Stomach (tissue), 9 donors: ENCODE results near the gene MESD. TPM values are rescaled to one million over a fixed set of nuclear protein-coding genes. Genes with fewer than 3 reads are reported as not detected.

Experiments
- DNase-seq, 2 donors: peaks; one replicate each; pipeline versions ENCODE4 v3.0.0 to v3.0.0-alpha.2; 2013 to 2019
- H3K27ac ChIP-seq, 5 donors: fragments of 200-600 bp in 4 of 5; sonication (generic) in 4 of 5; one replicate each; pipeline ENCODE4 v1.5.1; 2013 to 2019; ENCODE audit warnings: mild to moderate bottlenecking in 1 of 5, moderate library complexity in 1 of 5
- H3K27me3 ChIP-seq, 3 donors: fragments of 200-600 bp; sonication (generic); one replicate each; pipeline ENCODE4 v1.5.1; 2017 to 2019; ENCODE audit warnings: mixed run types in 1 of 3
- H3K36me3 ChIP-seq, 4 donors: fragments of 200-600 bp; sonication (generic); 1 replicate in 3 of 4; 2 replicates in 1 of 4; pipeline ENCODE4 v1.5.1; 2016 to 2019
- H3K4me1 ChIP-seq, 4 donors: fragments of 200-600 bp; sonication (generic); one replicate each; pipeline ENCODE4 v1.5.1; 2016 to 2019
- H3K4me3 ChIP-seq, 4 donors: fragments of 200-600 bp; sonication (generic) in 3 of 4; one replicate each; pipeline ENCODE4 v1.5.1; 2016 to 2019; ENCODE audit warnings: mild to moderate bottlenecking in 1 of 4
- H3K9me3 ChIP-seq, 4 donors: fragments of 200-600 bp; sonication (generic); one replicate each; pipeline ENCODE4 v1.5.1; 2016 to 2019
- EP300 ChIP-seq: sonication (generic); formaldehyde crosslinking; IDR thresholded peaks from one replicate; pipeline ENCODE4 v1.6.1; 2017; ENCODE audit warnings: antibody characterized with exemption
- POLR2A ChIP-seq, 4 donors: fragments of 450-650 bp; IDR thresholded peaks; one replicate each; pipeline ENCODE4 v1.6.1; 2016; ENCODE audit warnings: antibody characterized with exemption in 4 of 4, control low read depth in 2 of 4, mild to moderate bottlenecking in 1 of 4, moderate library complexity in 1 of 4
- POLR2AphosphoS5 ChIP-seq, 3 donors: sonication (generic); formaldehyde crosslinking; IDR thresholded peaks; one replicate each; pipeline ENCODE4 v1.6.1; 2016; ENCODE audit warnings: antibody characterized with exemption in 3 of 3
- WGBS, 5 donors: extraction: QIAGEN DNeasy Blood & Tissue Kit in 3 of 5; methylation state at CpG; one replicate each; pipeline versions ENCODE4 v1.1.5 to v1.1.7; 2013 to 2018; 5-methylcytosine and 5-hydroxymethylcytosine counted together
- intact Hi-C: fragments of 100-400 bp; cut with DNase I; formaldehyde crosslinking; loops from one replicate; pipeline ENCODE4 v1.15.1; 2023; ENCODE audit warnings: low total_unique reads
- polyA plus RNA-seq, 3 donors: library from polyadenylated mRNA; stranded (reverse); fragments of 200-250 nt; gene quantifications; one replicate each; pipeline ENCODE4 v1.2.3, GENCODE V29; 2013
- total RNA-seq, 5 donors: library from RNA; depleted of rRNA; stranded (reverse); fragments of >200 nt; gene quantifications; one replicate each; pipeline versions ENCODE4 v1.1.0 to v1.2.3, GENCODE V29; 2014 to 2016
- TF ChIP-seq, protein P1 (sequence below), 7 experiments: fragments of 450-650 bp in 4 of 7; fragments of 200-600 bp in 3 of 7; sonication (generic) in 3 of 7; IDR thresholded peaks; one replicate each; pipeline ENCODE4 v1.5.1; 2016 to 2019; ENCODE audit warnings: antibody characterized with exemption in 7 of 7, control low read depth in 2 of 7, mild to moderate bottlenecking in 1 of 7
- donor health status: healthy with polysubstance abuse.
- donor health status: Bipolar disorder and iron deficiency.
- donor health status: healthy.

The MESD gene
- total and polyA plus RNA-seq, 8 donors: 5.5 to 34.8 (median 15.7) TPM

DNA sequence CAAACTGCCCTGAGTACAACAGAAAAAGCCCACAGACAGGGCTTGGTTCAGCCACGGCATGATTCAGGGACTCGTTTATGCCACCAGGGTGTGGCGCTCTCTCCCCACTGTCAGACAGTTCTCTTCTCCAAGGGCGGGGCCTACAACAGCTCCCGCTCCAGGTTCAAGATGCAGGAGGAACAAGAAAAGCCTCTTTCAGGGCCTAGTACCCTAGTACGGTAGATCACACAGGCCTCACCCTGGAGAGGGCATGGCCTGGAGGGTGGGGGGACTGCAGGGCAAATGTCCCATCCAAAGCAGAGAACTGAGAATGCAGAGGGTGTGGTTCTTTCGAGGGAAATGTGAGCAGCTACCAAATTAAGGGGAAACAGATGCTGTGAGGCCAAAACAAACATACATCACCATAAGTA, 12.0 kb downstream of the MESD start:
- TF ChIP-seq, protein P1, sequence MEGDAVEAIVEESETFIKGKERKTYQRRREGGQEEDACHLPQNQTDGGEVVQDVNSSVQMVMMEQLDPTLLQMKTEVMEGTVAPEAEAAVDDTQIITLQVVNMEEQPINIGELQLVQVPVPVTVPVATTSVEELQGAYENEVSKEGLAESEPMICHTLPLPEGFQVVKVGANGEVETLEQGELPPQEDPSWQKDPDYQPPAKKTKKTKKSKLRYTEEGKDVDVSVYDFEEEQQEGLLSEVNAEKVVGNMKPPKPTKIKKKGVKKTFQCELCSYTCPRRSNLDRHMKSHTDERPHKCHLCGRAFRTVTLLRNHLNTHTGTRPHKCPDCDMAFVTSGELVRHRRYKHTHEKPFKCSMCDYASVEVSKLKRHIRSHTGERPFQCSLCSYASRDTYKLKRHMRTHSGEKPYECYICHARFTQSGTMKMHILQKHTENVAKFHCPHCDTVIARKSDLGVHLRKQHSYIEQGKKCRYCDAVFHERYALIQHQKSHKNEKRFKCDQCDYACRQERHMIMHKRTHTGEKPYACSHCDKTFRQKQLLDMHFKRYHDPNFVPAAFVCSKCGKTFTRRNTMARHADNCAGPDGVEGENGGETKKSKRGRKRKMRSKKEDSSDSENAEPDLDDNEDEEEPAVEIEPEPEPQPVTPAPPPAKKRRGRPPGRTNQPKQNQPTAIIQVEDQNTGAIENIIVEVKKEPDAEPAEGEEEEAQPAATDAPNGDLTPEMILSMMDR (IDR thresholded peaks at IDR 0.05): peak in 4 of 7 experiments; percentile 23 to 62 (median 42)
- TF ChIP-seq POLR2A (IDR thresholded peaks at IDR 0.05) (no peak), POLR2AphosphoS5 (IDR thresholded peaks at IDR 0.05) (peak in 1 of 3 donors; percentile 23), EP300 (no peak)
- Histone ChIP-seq H3K27me3 (no peaks in the 10 kb centered on the region), H3K4me3 (no peak overlapping the region), H3K4me1 (peaks cover 15 to 21% (median 17%) of the 10 kb centered on the region in 4 donors), H3K27ac (no peak overlapping the region), H3K9me3 (no peaks in the 10 kb centered on the region), H3K36me3 (peaks cover 14 to 77% (median 51%) of the 10 kb centered on the region in 4 donors)
- intact Hi-C loops: no loop called here
- DNase-seq: peak; percentile 71 to 81
- WGBS, 5 donors: 24 to 38% (median 30%) methylated on average over 7 of the region's 7 CpGs

DNA sequence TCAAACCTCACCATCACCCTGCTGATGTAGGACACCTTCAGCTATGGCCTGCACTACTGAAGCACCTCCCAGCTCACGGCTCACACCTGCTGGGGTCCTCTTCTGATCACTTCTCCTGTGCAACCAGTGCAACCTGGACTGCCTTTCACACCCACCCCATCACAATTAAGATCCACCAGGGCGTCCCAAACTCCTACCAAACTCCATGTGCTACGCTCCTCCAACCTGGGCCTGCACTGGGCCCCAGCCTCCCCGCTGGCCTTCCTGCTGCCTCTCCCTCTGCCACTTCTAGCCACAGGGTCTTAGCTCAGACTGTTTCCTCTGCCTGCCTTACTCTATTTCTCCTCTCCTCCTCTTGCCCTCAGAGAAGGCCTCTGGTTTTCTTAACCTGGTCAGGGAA, 12.8 kb downstream of the MESD start:
- Histone ChIP-seq H3K27me3 (no peaks in the 10 kb centered on the region), H3K27ac (no peak overlapping the region), H3K36me3 (peaks cover 14 to 76% (median 54%) of the 10 kb centered on the region in 4 donors), H3K9me3 (no peaks in the 10 kb centered on the region), H3K4me1 (peaks cover 15 to 21% (median 17%) of the 10 kb centered on the region in 4 donors), H3K4me3 (no peak overlapping the region)
- 75 to 99% (median 94%) methylated on average over 4 of the region's 4 CpGs for WGBS, 5 donors
- intact Hi-C loops: no loop called here
- no peak for TF ChIP-seq POLR2A (IDR thresholded peaks at IDR 0.05)
- no peak for TF ChIP-seq POLR2AphosphoS5 (IDR thresholded peaks at IDR 0.05)
- no peak for TF ChIP-seq EP300
- no peak for DNase-seq

GRCh38 chr15:80974914-80975313, 14.7 kb downstream of the MESD start:
- 95 to 99% (median 98%) methylated on average over 4 of the region's 4 CpGs for WGBS, 5 donors
- Histone ChIP-seq H3K27ac (no peak overlapping the region), H3K27me3 (no peaks in the 10 kb centered on the region), H3K36me3 (peaks cover 4 to 57% (median 36%) of the 10 kb centered on the region in 4 donors), H3K4me1 (peaks cover 15 to 25% (median 17%) of the 10 kb centered on the region in 4 donors), H3K4me3 (no peak overlapping the region), H3K9me3 (no peaks in the 10 kb centered on the region)
- DNase-seq: no peak
- no peak for TF ChIP-seq POLR2AphosphoS5 (IDR thresholded peaks at IDR 0.05)
- TF ChIP-seq, protein P1 (IDR thresholded peaks at IDR 0.05): no peak
- no peak for TF ChIP-seq POLR2A (IDR thresholded peaks at IDR 0.05)
- no peak for TF ChIP-seq EP300
- intact Hi-C loops: no loop called here

DNA sequence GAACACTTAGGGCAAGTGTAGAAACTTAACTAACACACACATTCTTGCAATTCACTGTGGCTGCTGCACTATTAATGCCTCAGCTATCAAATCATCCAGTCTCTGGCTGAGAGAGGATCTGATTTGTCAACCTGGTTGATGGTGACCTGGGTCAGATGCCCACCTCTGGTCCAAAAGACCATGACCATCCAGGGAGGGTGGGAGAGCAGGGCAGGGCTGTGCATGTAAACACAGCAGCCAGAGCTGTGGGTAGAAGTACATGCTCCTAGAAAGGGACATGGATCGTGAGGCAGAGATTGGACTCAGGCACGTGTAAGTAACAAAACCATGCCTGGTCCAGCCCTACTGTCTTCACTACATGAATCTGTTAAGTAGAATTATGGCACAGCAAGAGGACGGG, 17.3 kb downstream of the MESD start:
- no peak for DNase-seq
- no peaks in the 10 kb centered on the region for H3K27me3 ChIP-seq
- TF ChIP-seq, protein P1 (IDR thresholded peaks at IDR 0.05): no peak
- TF ChIP-seq EP300 (no peak), POLR2AphosphoS5 (IDR thresholded peaks at IDR 0.05) (no peak), POLR2A (IDR thresholded peaks at IDR 0.05) (no peak)
- WGBS, 5 donors: 82 to 98% (median 94%) methylated on average over 3 of the region's 3 CpGs
- H3K27ac ChIP-seq: no peak overlapping the region
- H3K9me3 ChIP-seq: no peaks in the 10 kb centered on the region
- H3K36me3 ChIP-seq: peaks cover 0 to 57% (median 38%) of the 10 kb centered on the region in 4 donors
- H3K4me3 ChIP-seq: no peak overlapping the region
- H3K4me1 ChIP-seq: peaks cover 0 to 11% (median 6%) of the 10 kb centered on the region in 4 donors
- intact Hi-C loops: no loop called here

GRCh38 chr15:80971143-80971542, 18.5 kb downstream of the MESD start:
- Histone ChIP-seq H3K4me3 (no peak overlapping the region), H3K9me3 (no peaks in the 10 kb centered on the region), H3K27me3 (no peaks in the 10 kb centered on the region), H3K27ac (no peak overlapping the region), H3K36me3 (peaks cover 0 to 48% (median 36%) of the 10 kb centered on the region in 4 donors), H3K4me1 (peaks cover 0 to 10% (median 3%) of the 10 kb centered on the region in 4 donors)
- 64 to 84% (median 75%) methylated on average over 2 of the region's 2 CpGs for WGBS, 5 donors
- intact Hi-C loops: no loop called here
- TF ChIP-seq POLR2A (IDR thresholded peaks at IDR 0.05) (no peak), EP300 (no peak), POLR2AphosphoS5 (IDR thresholded peaks at IDR 0.05) (no peak)
- TF ChIP-seq, protein P1 (IDR thresholded peaks at IDR 0.05): no peak
- DNase-seq: no peak
